OCI-LY3 (cell line): ENCODE measurements around the gene SGCE.

Experiments
- H2AFZ ChIP-seq: fragments of 200-600, 300-600 bp; shearing (Covaris generic); 2 replicates; pipeline ENCODE4 v1.6.0; 2014; ENCODE audit warnings: antibody characterized with exemption, low read depth, low read length
- H3K27ac ChIP-seq: fragments of 200-600, 300-600 bp; sonication (generic); 2 replicates; pipeline ENCODE4 v1.5.1; 2014; ENCODE audit warnings: mild to moderate bottlenecking, low read length, moderate library complexity, mixed read lengths
- H3K27me3 ChIP-seq: fragments of 200-600, 300-600 bp; sonication (generic); 2 replicates; pipeline ENCODE4 v1.6.1; 2014; ENCODE audit warnings: low read depth, low read length, mixed read lengths
- H3K36me3 ChIP-seq: fragments of 200-600, 300-600 bp; sonication (generic); replicated peaks from 2 replicates; pipeline ENCODE3; 2014; ENCODE audit warnings: low read depth, low read length, mixed read lengths
- H3K4me1 ChIP-seq: fragments of 300-600, 200-600 bp; sonication (generic); 2 replicates; pipeline ENCODE4 v1.6.1; 2014; ENCODE audit warnings: low read length, mixed read lengths
- H3K4me2 ChIP-seq: fragments of 200-600, 300-600 bp; sonication (generic); 2 replicates; pipeline ENCODE4 v1.6.1; 2014; ENCODE audit warnings: low read length, mixed read lengths
- H3K4me3 ChIP-seq: fragments of 300-600, 200-600 bp; sonication (generic); 2 replicates; pipeline ENCODE4 v1.5.1; 2014; ENCODE audit warnings: antibody characterized with exemption, mild to moderate bottlenecking, low read length, moderate library complexity
- H3K79me2 ChIP-seq: fragments of 300-600, 200-600 bp; shearing (Covaris generic); 2 replicates; pipeline ENCODE4 v1.6.1; 2014; ENCODE audit warnings: mild to moderate bottlenecking, low read length, mixed read lengths
- H3K9ac ChIP-seq: fragments of 300-600, 200-600 bp; shearing (Covaris generic); 2 replicates; pipeline ENCODE4 v1.6.0; 2014; ENCODE audit warnings: mild to moderate bottlenecking, low read length, moderate library complexity
- H3K9me3 ChIP-seq: fragments of 200-600, 300-600 bp; shearing (Covaris generic); 2 replicates; pipeline ENCODE4 v1.6.1; 2014; ENCODE audit warnings: low read length, mixed read lengths; ENCODE audit not compliant: insufficient read depth
- H4K20me1 ChIP-seq: fragments of 200-600, 300-600 bp; sonication (generic); 2 replicates; pipeline ENCODE4 v1.6.1; 2016; ENCODE audit warnings: low read length, mixed read lengths; ENCODE audit not compliant: insufficient read depth
- CTCF ChIP-seq: fragments of 200-600, 300-600 bp; sonication (generic); IDR thresholded peaks from 2 replicates; pipeline ENCODE4 v1.5.1; 2014; ENCODE audit warnings: antibody characterized with exemption, low read length, low read depth
- EZH2phosphoT487 ChIP-seq: fragments of 200-600 bp; shearing (Covaris generic); IDR thresholded peaks from 2 replicates; pipeline ENCODE4 v1.6.1; 2018; ENCODE audit warnings: antibody characterized with exemption, mixed run types, low read depth

SGCE gene

GRCh38 chr7:94565247-94565894 lies 90.6 kb downstream of the SGCE start:
- TF ChIP-seq CTCF = no peak
- no peak for TF ChIP-seq EZH2phosphoT487
- no peak overlapping the region for H3K27ac ChIP-seq

GRCh38 chr7:94562525-94562924 lies 93.4 kb downstream of the SGCE start:
- TF ChIP-seq CTCF (no peak), EZH2phosphoT487 (no peak)
- Histone ChIP-seq H3K36me3 (no peaks in the 10 kb centered on the region), H3K4me1 (no peaks in the 10 kb centered on the region), H3K4me2 (no peak overlapping the region), H3K9ac (no peak overlapping the region), H3K79me2 (no peaks in the 10 kb centered on the region), H4K20me1 (no peaks in the 10 kb centered on the region), H3K27ac (no peak overlapping the region), H2AFZ (no peak overlapping the region), H3K9me3 (no peaks in the 10 kb centered on the region), H3K4me3 (no peak overlapping the region), H3K27me3 (no peaks in the 10 kb centered on the region)

More at GRCh38 chr7:94565247-94565894, 90.6 kb downstream of the SGCE start:
- no peaks in the 10 kb centered on the region for H4K20me1 ChIP-seq
- no peak overlapping the region for H2AFZ ChIP-seq
- no peaks in the 10 kb centered on the region for H3K27me3 ChIP-seq
- no peaks in the 10 kb centered on the region for H3K9me3 ChIP-seq
- no peaks in the 10 kb centered on the region for H3K36me3 ChIP-seq
- no peaks in the 10 kb centered on the region for H3K4me1 ChIP-seq
- no peak overlapping the region for H3K4me3 ChIP-seq
- no peaks in the 10 kb centered on the region for H3K79me2 ChIP-seq
- H3K9ac ChIP-seq = no peak overlapping the region
- H3K4me2 ChIP-seq = no peak overlapping the region

GRCh38 chr7:94561841-94562514 lies 94.0 kb downstream of the SGCE start:
- no peak for TF ChIP-seq CTCF
- TF ChIP-seq EZH2phosphoT487 = no peak
- Histone ChIP-seq H4K20me1 (no peaks in the 10 kb centered on the region), H3K79me2 (no peaks in the 10 kb centered on the region), H2AFZ (no peak overlapping the region), H3K9me3 (no peaks in the 10 kb centered on the region), H3K27me3 (no peaks in the 10 kb centered on the region), H3K4me1 (no peaks in the 10 kb centered on the region), H3K36me3 (no peaks in the 10 kb centered on the region), H3K4me3 (no peak overlapping the region), H3K27ac (no peak overlapping the region), H3K9ac (no peak overlapping the region), H3K4me2 (no peak overlapping the region)

GRCh38 chr7:94559972-94560371 lies 96.0 kb downstream of the SGCE start:
- no peak overlapping the region for H3K4me2 ChIP-seq
- TF ChIP-seq EZH2phosphoT487 = no peak
- TF ChIP-seq CTCF = no peak

More at GRCh38 chr7:94559972-94560371, 96.0 kb downstream of the SGCE start:
- Histone ChIP-seq H3K4me1 (peaks cover 14% of the 10 kb centered on the region), H2AFZ (no peak overlapping the region), H3K27me3 (no peaks in the 10 kb centered on the region), H3K79me2 (no peaks in the 10 kb centered on the region), H3K9ac (no peak overlapping the region), H3K4me3 (no peak overlapping the region), H3K36me3 (peaks cover 6% of the 10 kb centered on the region), H4K20me1 (no peaks in the 10 kb centered on the region), H3K9me3 (no peaks in the 10 kb centered on the region), H3K27ac (no peak overlapping the region)
